Measurements from ENCODE around the gene VENTX. TPM values are rescaled to one million over a fixed set of nuclear protein-coding genes. Genes with fewer than 3 reads are reported as not detected.

VENTX gene
- total RNA-seq, 1 experiment from 2014 or later, result not detected

- no peak overlapping the region for H3K27ac ChIP-seq (ENCODE audit: low read depth, low read length)
- DNase-seq (ENCODE audit: low read depth, low spot score), result no peak
- BruUV-seq (replicated peaks), result no TSS peak
- no peak overlapping the region for H3K4me3 ChIP-seq (replicated peaks in 1 of 2; ENCODE audit: low read depth in 1 of 2, low read length in 2 of 2)
- POLR2A ChIA-PET, result no interaction called here
- H3K4me1 ChIP-seq (ENCODE audit: control insufficient read depth in 1 of 2, insufficient read depth in 2 of 2, low read length in 2 of 2), result peaks cover 0 to 9% of the 10 kb centered on the region in 2 experiments; a peak in 1 of 4 replicates
- ATAC-seq, result no peak
- H3K9ac ChIP-seq (ENCODE audit: low read length), result no peak overlapping the region
- H4K20me1 ChIP-seq (ENCODE audit: insufficient read depth), result no peaks in the 10 kb centered on the region
- no peaks in the 10 kb centered on the region for H3K79me2 ChIP-seq (ENCODE audit: insufficient read depth, low read length)
- no peaks in the 10 kb centered on the region for H3K36me3 ChIP-seq (ENCODE audit: control insufficient read depth in 1 of 2, insufficient read depth in 2 of 2, low read length in 2 of 2)
- H2AFZ ChIP-seq (ENCODE audit: low read depth, low read length, poor library complexity, severe bottlenecking), result no peak overlapping the region
- no peaks in the 10 kb centered on the region for H3K9me3 ChIP-seq (ENCODE audit: control insufficient read depth in 1 of 2, insufficient read depth in 1 of 2, low read depth in 1 of 2, low read length in 2 of 2)
- CTCF ChIA-PET, result no interaction called here
- TF ChIP-seq JUND (IDR thresholded peaks at IDR 0.05) (no peak), EGR1 (IDR thresholded peaks at IDR 0.05; ENCODE audit: low read depth) (no peak), FOSL1 (IDR thresholded peaks at IDR 0.05; ENCODE audit: low read depth) (no peak), CTCF (IDR thresholded peaks at IDR 0.05 in 2 of 3, conservative IDR thresholded peaks at IDR 0.05 in 1 of 3; ENCODE audit: borderline replicate concordance in 1 of 3, insufficient read depth in 1 of 3, low read depth in 2 of 3, low read length in 2 of 3) (no peak), SIN3A (IDR thresholded peaks at IDR 0.05; ENCODE audit: low read depth) (no peak), EZH2phosphoT487 (IDR thresholded peaks at IDR 0.05; ENCODE audit: borderline replicate concordance) (no peak), CEBPB (IDR thresholded peaks at IDR 0.05; ENCODE audit: low read depth) (no peak), TCF7L2 (IDR thresholded peaks at IDR 0.05; ENCODE audit: borderline replicate concordance, extremely low read depth, insufficient read depth, insufficient read length) (no peak), SP1 (IDR thresholded peaks at IDR 0.05; ENCODE audit: low read depth) (no peak), ELF1 (IDR thresholded peaks at IDR 0.05; ENCODE audit: borderline replicate concordance, low read depth) (no peak)
- TF ChIP-seq, protein P1, sequence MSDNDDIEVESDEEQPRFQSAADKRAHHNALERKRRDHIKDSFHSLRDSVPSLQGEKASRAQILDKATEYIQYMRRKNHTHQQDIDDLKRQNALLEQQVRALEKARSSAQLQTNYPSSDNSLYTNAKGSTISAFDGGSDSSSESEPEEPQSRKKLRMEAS (IDR thresholded peaks at IDR 0.05), result no peak
- TF ChIP-seq, protein P2, sequence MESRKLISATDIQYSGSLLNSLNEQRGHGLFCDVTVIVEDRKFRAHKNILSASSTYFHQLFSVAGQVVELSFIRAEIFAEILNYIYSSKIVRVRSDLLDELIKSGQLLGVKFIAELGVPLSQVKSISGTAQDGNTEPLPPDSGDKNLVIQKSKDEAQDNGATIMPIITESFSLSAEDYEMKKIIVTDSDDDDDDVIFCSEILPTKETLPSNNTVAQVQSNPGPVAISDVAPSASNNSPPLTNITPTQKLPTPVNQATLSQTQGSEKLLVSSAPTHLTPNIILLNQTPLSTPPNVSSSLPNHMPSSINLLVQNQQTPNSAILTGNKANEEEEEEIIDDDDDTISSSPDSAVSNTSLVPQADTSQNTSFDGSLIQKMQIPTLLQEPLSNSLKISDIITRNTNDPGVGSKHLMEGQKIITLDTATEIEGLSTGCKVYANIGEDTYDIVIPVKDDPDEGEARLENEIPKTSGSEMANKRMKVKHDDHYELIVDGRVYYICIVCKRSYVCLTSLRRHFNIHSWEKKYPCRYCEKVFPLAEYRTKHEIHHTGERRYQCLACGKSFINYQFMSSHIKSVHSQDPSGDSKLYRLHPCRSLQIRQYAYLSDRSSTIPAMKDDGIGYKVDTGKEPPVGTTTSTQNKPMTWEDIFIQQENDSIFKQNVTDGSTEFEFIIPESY (IDR thresholded peaks at IDR 0.05; ENCODE audit: extremely low read depth, insufficient replicate concordance, low read length), result no peak
- TF ChIP-seq, protein P3, sequence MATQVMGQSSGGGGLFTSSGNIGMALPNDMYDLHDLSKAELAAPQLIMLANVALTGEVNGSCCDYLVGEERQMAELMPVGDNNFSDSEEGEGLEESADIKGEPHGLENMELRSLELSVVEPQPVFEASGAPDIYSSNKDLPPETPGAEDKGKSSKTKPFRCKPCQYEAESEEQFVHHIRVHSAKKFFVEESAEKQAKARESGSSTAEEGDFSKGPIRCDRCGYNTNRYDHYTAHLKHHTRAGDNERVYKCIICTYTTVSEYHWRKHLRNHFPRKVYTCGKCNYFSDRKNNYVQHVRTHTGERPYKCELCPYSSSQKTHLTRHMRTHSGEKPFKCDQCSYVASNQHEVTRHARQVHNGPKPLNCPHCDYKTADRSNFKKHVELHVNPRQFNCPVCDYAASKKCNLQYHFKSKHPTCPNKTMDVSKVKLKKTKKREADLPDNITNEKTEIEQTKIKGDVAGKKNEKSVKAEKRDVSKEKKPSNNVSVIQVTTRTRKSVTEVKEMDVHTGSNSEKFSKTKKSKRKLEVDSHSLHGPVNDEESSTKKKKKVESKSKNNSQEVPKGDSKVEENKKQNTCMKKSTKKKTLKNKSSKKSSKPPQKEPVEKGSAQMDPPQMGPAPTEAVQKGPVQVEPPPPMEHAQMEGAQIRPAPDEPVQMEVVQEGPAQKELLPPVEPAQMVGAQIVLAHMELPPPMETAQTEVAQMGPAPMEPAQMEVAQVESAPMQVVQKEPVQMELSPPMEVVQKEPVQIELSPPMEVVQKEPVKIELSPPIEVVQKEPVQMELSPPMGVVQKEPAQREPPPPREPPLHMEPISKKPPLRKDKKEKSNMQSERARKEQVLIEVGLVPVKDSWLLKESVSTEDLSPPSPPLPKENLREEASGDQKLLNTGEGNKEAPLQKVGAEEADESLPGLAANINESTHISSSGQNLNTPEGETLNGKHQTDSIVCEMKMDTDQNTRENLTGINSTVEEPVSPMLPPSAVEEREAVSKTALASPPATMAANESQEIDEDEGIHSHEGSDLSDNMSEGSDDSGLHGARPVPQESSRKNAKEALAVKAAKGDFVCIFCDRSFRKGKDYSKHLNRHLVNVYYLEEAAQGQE (IDR thresholded peaks at IDR 0.05; ENCODE audit: low read depth), result no peak
- no peak overlapping the region for H3K4me2 ChIP-seq (ENCODE audit: low read length)
- no peaks in the 10 kb centered on the region for H3K27me3 ChIP-seq (ENCODE audit: insufficient read depth, low read length)
- intact Hi-C loops (cut with micrococcal nuclease), result no loop called here
- H3K9me2 ChIP-seq (ENCODE audit: insufficient read depth), result no peaks in the 10 kb centered on the region
- RAD21 ChIA-PET (ENCODE audit: low non-redundant PET in 1 of 2, low total read pairs in 2 of 2, uncharacterized antibody in 2 of 2, unreplicated experiment in 2 of 2), result no interaction called here
These were observed 5.9 kb downstream of the VENTX start for GRCh38 chr10:133243593-133243992.

All from HCT116 (cell line).